CD14-positive monocyte (primary cell): ENCODE results near the gene NCR3LG1. TPM values are rescaled to one million over a fixed set of nuclear protein-coding genes. Genes with fewer than 3 reads are reported as not detected.

ENCODE experiments used
- DNase-seq, 3 donors: peaks; one replicate each; pipeline ENCODE4 v3.0.0-alpha.2; 2011 to 2022
- H2AFZ ChIP-seq: 2 replicates; pipeline ENCODE4 v1.6.0; 2012; ENCODE audit warnings: mild to moderate bottlenecking, low read depth, low read length, inconsistent platforms; ENCODE audit not compliant: insufficient read depth, poor library complexity, severe bottlenecking
- H3K27ac ChIP-seq, 2 donors: 1 replicate in 1 of 2; 2 replicates in 1 of 2; pipeline ENCODE4 v1.5.1; 2012 to 2013; ENCODE audit warnings: low read length in 2 of 2, control low read depth in 1 of 2, inconsistent platforms in 1 of 2, low read depth in 1 of 2, mild to moderate bottlenecking in 1 of 2
- H3K27me3 ChIP-seq, 2 donors: one replicate each; pipeline versions ENCODE4 v1.6.0 to v1.6.1; 2011 to 2013; ENCODE audit warnings: low read length in 2 of 2; ENCODE audit not compliant: control insufficient read depth in 2 of 2, insufficient read depth in 2 of 2
- H3K36me3 ChIP-seq, 2 donors: replicated peaks in 1 of 2; 1 replicate in 1 of 2; 2 replicates in 1 of 2; pipeline versions ENCODE4 v1.5.1 to v1.6.1; 2012 to 2013; ENCODE audit warnings: low read length in 2 of 2, control low read depth in 1 of 2, inconsistent platforms in 1 of 2, mild to moderate bottlenecking in 1 of 2; ENCODE audit not compliant: insufficient read depth in 2 of 2, control insufficient read depth in 1 of 2
- H3K4me1 ChIP-seq, 2 donors: 1 replicate in 1 of 2; 2 replicates in 1 of 2; pipeline versions ENCODE4 v1.5.1 to v1.6.1; 2012 to 2013; ENCODE audit warnings: low read length in 2 of 2, control low read depth in 1 of 2, inconsistent platforms in 1 of 2, mild to moderate bottlenecking in 1 of 2, moderate library complexity in 1 of 2; ENCODE audit not compliant: insufficient read depth in 2 of 2, control insufficient read depth in 1 of 2
- H3K4me2 ChIP-seq: replicated peaks from 2 replicates; pipeline ENCODE3; 2012; ENCODE audit warnings: low read length, moderate library complexity, mild to moderate bottlenecking; ENCODE audit not compliant: poor library complexity, severe bottlenecking; ENCODE audit errors: extremely low read depth
- H3K4me3 ChIP-seq, 3 experiments: fragments of 200-600 bp in 1 of 3; sonication (generic) in 1 of 3; replicated peaks in 1 of 3; 1 replicate in 2 of 3; 2 replicates in 1 of 3; pipeline ENCODE4 v1.5.1; 2011 to 2013; ENCODE audit warnings: low read length in 3 of 3, mild to moderate bottlenecking in 3 of 3, control low read depth in 2 of 3, low read depth in 2 of 3, inconsistent platforms in 1 of 3, moderate library complexity in 1 of 3
- H3K79me2 ChIP-seq: 2 replicates; pipeline ENCODE4 v1.6.0; 2012; ENCODE audit warnings: mild to moderate bottlenecking, control low read depth, inconsistent platforms, low read length, moderate library complexity; ENCODE audit not compliant: insufficient read depth
- H3K9ac ChIP-seq: 2 replicates; pipeline ENCODE4 v1.6.0; 2017; ENCODE audit warnings: low read length, mild to moderate bottlenecking; ENCODE audit not compliant: insufficient read depth, poor library complexity, severe bottlenecking
- H3K9me3 ChIP-seq, 2 donors: replicated peaks in 1 of 2; 1 replicate in 1 of 2; 2 replicates in 1 of 2; pipeline versions ENCODE4 v1.5.1 to v1.6.1; 2012 to 2013; ENCODE audit warnings: low read length in 2 of 2, control low read depth in 1 of 2; ENCODE audit not compliant: control insufficient read depth in 1 of 2, insufficient read depth in 1 of 2
- H4K20me1 ChIP-seq: 2 replicates; pipeline ENCODE4 v1.6.0; 2012; ENCODE audit warnings: mild to moderate bottlenecking, low read length, control low read depth, moderate library complexity; ENCODE audit not compliant: insufficient read depth
- H3K27ac Mint-ChIP-seq, 7 donors: one replicate each; pipeline ENCODE4 v1.8.0; 2020; ENCODE audit warnings: mild to moderate bottlenecking in 7 of 7, mixed read lengths in 7 of 7, moderate library complexity in 6 of 7, inconsistent platforms in 2 of 7
- H3K27me3 Mint-ChIP-seq, 3 donors: one replicate each; pipeline ENCODE4 v1.8.0; 2021 to 2022; ENCODE audit warnings: low read depth in 3 of 3, mild to moderate bottlenecking in 3 of 3, mixed read lengths in 3 of 3, moderate library complexity in 3 of 3, inconsistent platforms in 1 of 3
- H3K36me3 Mint-ChIP-seq, 2 donors: one replicate each; pipeline ENCODE4 v1.8.0; 2020; ENCODE audit warnings: mixed read lengths in 2 of 2, inconsistent platforms in 1 of 2, mild to moderate bottlenecking in 1 of 2
- H3K4me1 Mint-ChIP-seq: one replicate; pipeline ENCODE4 v1.8.0; 2020; ENCODE audit warnings: mild to moderate bottlenecking, mixed read lengths
- H3K4me3 Mint-ChIP-seq, 2 donors: one replicate each; pipeline ENCODE4 v1.8.0; 2020; ENCODE audit warnings: mild to moderate bottlenecking in 2 of 2, mixed read lengths in 2 of 2, moderate library complexity in 1 of 2
- H3K9me3 Mint-ChIP-seq, 7 donors: one replicate each; pipeline ENCODE4 v1.8.0; 2020 to 2022; ENCODE audit warnings: mixed read lengths in 7 of 7, mild to moderate bottlenecking in 6 of 7, moderate library complexity in 6 of 7, inconsistent platforms in 2 of 7
- CTCF ChIP-seq: fragments of 200-600 bp; IDR thresholded peaks from one replicate; pipeline ENCODE4 v1.8.0; 2022; ENCODE audit warnings: antibody characterized with exemption, mild to moderate bottlenecking
- WGBS: methylation state at CpG from one replicate; pipeline ENCODE4 v1.1.5; 2013; ENCODE audit warnings: missing lambda C conversion rate; ENCODE audit not compliant: insufficient coverage; 5-methylcytosine and 5-hydroxymethylcytosine counted together
- intact Hi-C, 2 donors: fragments of 100-400 bp; cut with micrococcal nuclease; formaldehyde crosslinking; loops; one replicate each; pipeline versions ENCODE4 v1.15.0 to v1.15.1; 2023
- polyA plus RNA-seq, 3 donors: library from polyadenylated mRNA; depleted of rRNA in 1 of 3; unstranded in 2 of 3; stranded (reverse) in 1 of 3; fragments of 300-500 nt in 2 of 3; fragments of >200 nt in 1 of 3; fragmentation: Illumina TruSeq in 2 of 3; gene quantifications; 1 replicate in 2 of 3; 2 replicates in 1 of 3; pipeline ENCODE4 v1.2.3, GENCODE V29; 2012 to 2021

NCR3LG1 gene
- polyA plus RNA-seq, 3 donors = 0.05 to 1.1 (median 0.15) TPM

- Mint-ChIP-seq H3K4me1 (peaks cover 3% of the 10 kb centered on the region), H3K9me3 (peaks cover 0 to 7% (median 0%) of the 10 kb centered on the region in 7 donors), H3K27ac (no peak overlapping the region), H3K36me3 (no peaks in the 10 kb centered on the region), H3K4me3 (no peak overlapping the region), H3K27me3 (peaks cover 0 to 11% (median 1%) of the 10 kb centered on the region in 3 donors)
- H2AFZ ChIP-seq = no peak overlapping the region
- no peaks in the 10 kb centered on the region for H3K9me3 ChIP-seq
- no peak for TF ChIP-seq CTCF
- WGBS = 89% methylated on average over 14 of the region's 15 CpGs
- intact Hi-C loops = no loop called here
- H3K79me2 ChIP-seq = no peaks in the 10 kb centered on the region
- H3K4me3 ChIP-seq = no peak overlapping the region
- no peaks in the 10 kb centered on the region for H3K27me3 ChIP-seq
- H3K36me3 ChIP-seq = no peaks in the 10 kb centered on the region
- H3K27ac ChIP-seq = no peak overlapping the region
- H4K20me1 ChIP-seq = no peaks in the 10 kb centered on the region
- no peak overlapping the region for H3K9ac ChIP-seq
- DNase-seq = no peak
- no peak overlapping the region for H3K4me2 ChIP-seq
- H3K4me1 ChIP-seq = no peaks in the 10 kb centered on the region
These were observed 53.8 kb downstream of the NCR3LG1 start for GRCh38 chr11:17405232-17406005.

- no peaks in the 10 kb centered on the region for H3K9me3 ChIP-seq
- DNase-seq = no peak
- H3K36me3 ChIP-seq = no peaks in the 10 kb centered on the region
- H3K4me3 Mint-ChIP-seq = no peak overlapping the region
- no peak overlapping the region for H3K27ac ChIP-seq
- peaks cover 0 to 7% (median 0%) of the 10 kb centered on the region in 7 donors for H3K9me3 Mint-ChIP-seq
- intact Hi-C loops = no loop called here
- H3K36me3 Mint-ChIP-seq = no peaks in the 10 kb centered on the region
- no peak overlapping the region for H3K4me2 ChIP-seq
- WGBS = 99% methylated on average over 7 of the region's 8 CpGs
- no peaks in the 10 kb centered on the region for H3K27me3 ChIP-seq
- peak overlapping the region in 1 of 7 donors; percentile 52 for H3K27ac Mint-ChIP-seq
- no peak for TF ChIP-seq CTCF
- H3K79me2 ChIP-seq = no peaks in the 10 kb centered on the region
- no peaks in the 10 kb centered on the region for H3K4me1 ChIP-seq
- peaks cover 1 to 12% (median 2%) of the 10 kb centered on the region in 3 donors for H3K27me3 Mint-ChIP-seq
- no peaks in the 10 kb centered on the region for H4K20me1 ChIP-seq
- peaks cover 3% of the 10 kb centered on the region for H3K4me1 Mint-ChIP-seq
- no peak overlapping the region for H3K4me3 ChIP-seq
- H3K9ac ChIP-seq = no peak overlapping the region
- H2AFZ ChIP-seq = no peak overlapping the region
These were observed 54.6 kb downstream of the NCR3LG1 start for GRCh38 chr11:17406082-17406817.
